ENCODE results near the gene CHCT1. TPM values are rescaled to one million over a fixed set of nuclear protein-coding genes. Genes with fewer than 3 reads are reported as not detected.
A peak's percentile ranks its signal among the peaks of the same experiment; 100 is the strongest.

The CHCT1 gene
- total RNA-seq, 4 donors from 2014 or later: not detected

- H3K4me1 ChIP-seq: peaks cover 12 to 83% (median 28%) of the 10 kb centered on the region in 3 donors
- WGBS, 2 donors: 2% methylated on average over 28 to 32 of the region's 36 CpGs
- H3K9me3 ChIP-seq: no peaks in the 10 kb centered on the region
- no peak for DNase-seq
- intact Hi-C loops (cut with DNase I): no loop called here
- no peak for TF ChIP-seq POLR2A (IDR thresholded peaks at IDR 0.05)
- no peak for TF ChIP-seq CTCF (IDR thresholded peaks at IDR 0.05)
- H3K27me3 ChIP-seq: no peaks in the 10 kb centered on the region
- no peaks in the 10 kb centered on the region for H3K36me3 ChIP-seq
- H3K4me3 ChIP-seq: peak overlapping the region; percentile 82 to 100 (median 85)
- peak overlapping the region; percentile 93 to 100 (median 96) for H3K27ac ChIP-seq
Measured at GRCh38 chr17:60391471-60392041, 30.7 kb upstream of the CHCT1 start.

GRCh38 chr17:60392042-60392844, 30.0 kb upstream of the CHCT1 start, which contains the start of gene USP32:
TSS of gene USP32 (minus strand) at chr17:60392133. CDS start at chr17:60391939, 194 bp downstream.
- peak; percentile 94 for DNase-seq
- Histone ChIP-seq H3K4me1 (peaks cover 12 to 76% (median 26%) of the 10 kb centered on the region in 3 donors), H3K36me3 (no peaks in the 10 kb centered on the region), H3K9me3 (no peaks in the 10 kb centered on the region), H3K4me3 (peak within 1 kb of the TSS; percentile 82 to 100 (median 85)), H3K27me3 (no peaks in the 10 kb centered on the region), H3K27ac (peak within 1 kb of the TSS; percentile 93 to 100 (median 96))
- 0 to 1% methylated on average over 30 to 36 of the region's 68 CpGs for WGBS, 2 donors
- intact Hi-C loops (cut with DNase I): no loop called here
- TF ChIP-seq POLR2A (IDR thresholded peaks at IDR 0.05) (peak in 2 of 4 donors; percentile 62 to 74), CTCF (IDR thresholded peaks at IDR 0.05) (peak in 3 of 6 experiments; percentile 19 to 56 (median 36))

- Histone ChIP-seq H3K27me3 (no peaks in the 10 kb centered on the region), H3K36me3 (no peaks in the 10 kb centered on the region), H3K4me1 (peaks cover 12 to 68% (median 26%) of the 10 kb centered on the region in 3 donors), H3K4me3 (peak overlapping the region; percentile 82 to 100 (median 85)), H3K9me3 (no peaks in the 10 kb centered on the region), H3K27ac (peak overlapping the region; percentile 93 to 100 (median 96))
- DNase-seq: no peak
- intact Hi-C loops (cut with DNase I): no loop called here
- TF ChIP-seq POLR2A (IDR thresholded peaks at IDR 0.05) (no peak), CTCF (IDR thresholded peaks at IDR 0.05) (no peak)
- 16% methylated on average over 17 of the region's 17 CpGs for WGBS, 2 donors
Measured at GRCh38 chr17:60392845-60393702, 29.2 kb upstream of the CHCT1 start.

GRCh38 chr17:60393840-60394723, 28.2 kb upstream of the CHCT1 start:
- no peak for TF ChIP-seq CTCF (IDR thresholded peaks at IDR 0.05)
- no peak for TF ChIP-seq POLR2A (IDR thresholded peaks at IDR 0.05)
- DNase-seq: no peak
- H3K27me3 ChIP-seq: no peaks in the 10 kb centered on the region
- H3K9me3 ChIP-seq: no peaks in the 10 kb centered on the region
- intact Hi-C loops (cut with DNase I): no loop called here
- WGBS, 2 donors: 70 to 83% methylated on average over 15 of the region's 17 CpGs
- H3K4me3 ChIP-seq: no peak overlapping the region
- peaks cover 12 to 58% (median 24%) of the 10 kb centered on the region in 3 donors for H3K4me1 ChIP-seq
- peak overlapping the region; percentile 93 to 100 (median 96) for H3K27ac ChIP-seq
- no peaks in the 10 kb centered on the region for H3K36me3 ChIP-seq
